GM12878 (cell line): ENCODE measurements around the gene TICRR. TPM values are rescaled to one million over a fixed set of nuclear protein-coding genes. Genes with fewer than 3 reads are reported as not detected.
A peak's percentile ranks its signal among the peaks of the same experiment; 100 is the strongest.

Source experiments
- ATAC-seq: fragments of 200-7000 bp; cut with Tn5 transposase; 3 replicates; pipeline ENCODE4 v1.9.1; 2020; ENCODE audit warnings: mild to moderate bottlenecking, moderate library complexity
- BruUV-seq: library from RNA; stranded (reverse); fragments of 400-500 nt; replicated peaks from 2 replicates; lab custom pipeline; 2021; lab: Mats Ljungman, UMichigan
- CTCF ChIA-PET: fragments of 300-600 bp; sonication (Branson Sonifier 250); formaldehyde crosslinking; extraction: SDS; loops from one replicate; lab custom pipeline; 2021; ENCODE audit warnings: inconsistent platforms; lab: Yijun Ruan, JAX
- POLR2A ChIA-PET: fragments of 350-600 bp; formaldehyde crosslinking; extraction: SDS; loops from one replicate; lab custom pipeline; 2021; ENCODE audit warnings: inconsistent platforms; lab: Charles Lee
- RAD21 ChIA-PET: fragments of 300-600 bp; sonication (Branson Sonifier 250); formaldehyde crosslinking; loops from one replicate; lab custom pipeline; 2023; ENCODE audit warnings: antibody characterized with exemption; ENCODE audit not compliant: unreplicated experiment; lab: Charles Lee
- SMC1A ChIA-PET: fragments of 300-600 bp; sonication (Branson Sonifier 250); formaldehyde crosslinking; loops from one replicate; lab custom pipeline; 2023; ENCODE audit not compliant: unreplicated experiment, uncharacterized antibody; lab: Charles Lee
- DNase-seq: peaks from one replicate; pipeline ENCODE4 v3.0.0-alpha.2; 2011; ENCODE audit warnings: low read depth, low spot score
- FAIRE-seq: peaks from 3 replicates; lab custom pipeline; 2011; peaks lifted over from hg19 to GRCh38; lab: Jason Lieb, UNC
- H2AFZ ChIP-seq: 2 replicates; pipeline ENCODE4 v1.6.0; 2011; ENCODE audit warnings: low read depth, low read length, control low read depth; ENCODE audit not compliant: control insufficient read depth
- H3K27ac ChIP-seq: 2 replicates; pipeline ENCODE4 v1.5.1; 2011; ENCODE audit warnings: control low read depth; ENCODE audit not compliant: control insufficient read depth, insufficient read depth
- H3K27me3 ChIP-seq, 2 experiments: replicated peaks in 1 of 2; 2 replicates each; pipeline versions ENCODE4 v1.6.0 to v1.6.1; 2011; ENCODE audit warnings: low read length in 1 of 2; ENCODE audit not compliant: control insufficient read depth in 2 of 2, insufficient read depth in 2 of 2
- H3K36me3 ChIP-seq, 2 experiments: 2 replicates each; pipeline ENCODE4 v1.5.1; 2011; ENCODE audit warnings: low read length in 1 of 2; ENCODE audit not compliant: control insufficient read depth in 2 of 2, insufficient read depth in 2 of 2
- H3K4me1 ChIP-seq: 2 replicates; pipeline ENCODE4 v1.6.1; 2011; ENCODE audit warnings: mild to moderate bottlenecking, low read length, moderate library complexity, mixed read lengths; ENCODE audit not compliant: control insufficient read depth, insufficient read depth
- H3K4me2 ChIP-seq: 2 replicates; pipeline ENCODE4 v1.6.0; 2011; ENCODE audit warnings: control low read depth; ENCODE audit not compliant: control insufficient read depth, insufficient read depth
- H3K4me3 ChIP-seq: fragments of 200-600 bp; sonication (generic); 2 replicates; pipeline ENCODE4 v1.5.1; 2016
- H3K79me2 ChIP-seq: 2 replicates; pipeline ENCODE4 v1.6.0; 2011; ENCODE audit warnings: low read length; ENCODE audit not compliant: control insufficient read depth, insufficient read depth
- H3K9ac ChIP-seq: 2 replicates; pipeline ENCODE4 v1.8.0; 2011; ENCODE audit warnings: low read length, control low read depth, mixed read lengths; ENCODE audit not compliant: control insufficient read depth, insufficient read depth
- H3K9me3 ChIP-seq: replicated peaks from 3 replicates; pipeline ENCODE4 v1.5.1; 2011; ENCODE audit warnings: mild to moderate bottlenecking, low read length; ENCODE audit not compliant: control insufficient read depth, insufficient read depth
- H4K20me1 ChIP-seq: 2 replicates; pipeline ENCODE4 v1.6.0; 2011; ENCODE audit not compliant: control insufficient read depth, insufficient read depth
- BCLAF1 ChIP-seq: fragments of 450-650 bp; IDR thresholded peaks from 2 replicates; pipeline ENCODE4 v1.6.1; 2017; ENCODE audit warnings: antibody characterized with exemption, mild to moderate bottlenecking, moderate library complexity
- CTCF ChIP-seq, 3 experiments: IDR thresholded peaks in 2 of 3; conservative IDR thresholded peaks in 1 of 3; 2 replicates each; pipeline ENCODE4 v1.5.1; 2011; ENCODE audit warnings: low read depth in 3 of 3, low read length in 3 of 3, mild to moderate bottlenecking in 3 of 3, control low read depth in 2 of 3, moderate library complexity in 2 of 3, inconsistent platforms in 1 of 3, mixed read lengths in 1 of 3; ENCODE audit not compliant: control insufficient read depth in 2 of 3, insufficient read depth in 1 of 3; ENCODE audit errors: extremely low read depth in 1 of 3
- PKNOX1 ChIP-seq: fragments of 450-650 bp; IDR thresholded peaks from 2 replicates; pipeline ENCODE4 v1.6.1; 2016; ENCODE audit warnings: mild to moderate bottlenecking
- RELB ChIP-seq: fragments of 450-650 bp; IDR thresholded peaks from 2 replicates; pipeline ENCODE4 v1.6.1; 2017; ENCODE audit warnings: low read depth, mild to moderate bottlenecking, moderate library complexity
- WGBS: methylation state at CpG from one replicate; pipeline ENCODE4 v1.1.6; 2016; ENCODE audit warnings: low lambda C conversion rate; ENCODE audit not compliant: insufficient replicate concordance, insufficient coverage; ENCODE audit errors: missing lambda C conversion rate; 5-methylcytosine and 5-hydroxymethylcytosine counted together
- in situ Hi-C: fragments of 300-500 bp; cut with MboI; formaldehyde crosslinking; loops from 9 replicates; pipeline ENCODE4 v1.14.3; 2018; ENCODE audit warnings: mixed read lengths
- intact Hi-C: fragments of 100-400 bp; cut with micrococcal nuclease; formaldehyde crosslinking; loops from one replicate; pipeline ENCODE4 v1.14.2; 2022; ENCODE audit not compliant: unreplicated experiment
- polyA plus RNA-seq, 11 experiments: library from polyadenylated mRNA; depleted of rRNA in 4 of 11; unstranded in 6 of 11; stranded (reverse) in 5 of 11; fragments of >200 nt; fragmentation: Nextera tagmentation in 4 of 11; fragmentation: Illumina TruSeq in 1 of 11; extraction: Ambion mirVana in 4 of 11; extraction: Trizol in 1 of 11; gene quantifications; 1 replicate in 1 of 11; 2 replicates in 10 of 11; pipeline versions ENCODE4 v1.2.1 to v1.2.3, GENCODE V29; 2011 to 2016; ENCODE audit warnings: inconsistent platforms in 2 of 11, missing spikeins in 2 of 11, low read depth in 1 of 11
- total RNA-seq, 4 experiments: library from RNA; depleted of rRNA in 3 of 4; stranded (reverse); fragments of >200 nt in 3 of 4; fragmentation: Illumina TruSeq in 1 of 4; extraction: Trizol in 1 of 4; gene quantifications; 2 replicates each; pipeline versions ENCODE4 v1.2.1 to v1.2.3, GENCODE V29; 2013 to 2021

The TICRR gene
- total and polyA plus RNA-seq, 10 of the 15 experiments (the other 5 are each of a cell fraction or from before 2014, with no cell fraction given), result 0.58 to 21.5 (median 11.5) TPM

GRCh38 chr15:89673165-89673512 lies 97.9 kb downstream of the TICRR start:
- FAIRE-seq (no peak), ATAC-seq (peak; percentile 89), DNase-seq (no peak)
- H3K27ac ChIP-seq, result no peak overlapping the region
- H4K20me1 ChIP-seq, result no peaks in the 10 kb centered on the region
- no peaks in the 10 kb centered on the region for H3K27me3 ChIP-seq
- POLR2A ChIA-PET, result no interaction called here
- BruUV-seq, result no TSS peak
- H3K36me3 ChIP-seq, result no peaks in the 10 kb centered on the region
- CTCF ChIA-PET, result interaction anchor here (0.6 to 1.4 kb wide), 9 partner anchors 8 to 67 kb away, joined by 3 to 6 read pairs (median 3); no protein-coding TSS in a partner anchor
- TF ChIP-seq PKNOX1, result peak; percentile 16; the same call in 1 of the 2 replicates
- TF ChIP-seq RELB, result no peak
- peak; percentile 35 to 74 (median 61); a peak in 5 of 6 replicates for TF ChIP-seq CTCF (IDR thresholded peaks at IDR 0.05 in 2 of 3, conservative IDR thresholded peaks at IDR 0.05 in 1 of 3; ENCODE audit: control insufficient read depth in 2 of 3, extremely low read depth in 1 of 3, insufficient read depth in 1 of 3, low read depth in 3 of 3, low read length in 3 of 3)
- TF ChIP-seq BCLAF1, result no peak
- SMC1A ChIA-PET, result no interaction called here
- intact Hi-C loops, result no loop called here
- WGBS, result 34% methylated on average over 12 of the region's 12 CpGs
- no peaks in the 10 kb centered on the region for H3K9me3 ChIP-seq
- H3K4me2 ChIP-seq, result no peak overlapping the region
- no peak overlapping the region for H3K4me3 ChIP-seq
- H3K9ac ChIP-seq, result no peak overlapping the region
- no peaks in the 10 kb centered on the region for H3K4me1 ChIP-seq
- no peak overlapping the region for H2AFZ ChIP-seq
- in situ Hi-C loops, result no loop called here
- H3K79me2 ChIP-seq, result no peaks in the 10 kb centered on the region
- RAD21 ChIA-PET, result interaction anchor here (1.5 kb wide), 1 partner anchor 202 kb away, joined by 4 read pairs; no protein-coding TSS in a partner anchor
